HK-2 (cell line): ENCODE results near the gene ARHGAP24.

Experiments used
- DNase-seq: peaks from one replicate; pipeline ENCODE4 v3.0.0-alpha.2; 2018; ENCODE audit not compliant: unreplicated experiment

The ARHGAP24 gene

GRCh38 chr4:85474818-85475630 lies at the start of gene ARHGAP24:
ARHGAP24 (plus strand) TSS chr4:85475150.
- peak; percentile 13 for DNase-seq

GRCh38 chr4:85426366-85426765 lies 48.6 kb upstream of the ARHGAP24 start:
- DNase-seq = no peak

- no peak for DNase-seq
These were observed 47.8 kb upstream of the ARHGAP24 start for GRCh38 chr4:85427123-85427522.

GRCh38 chr4:85430226-85430625 lies 44.7 kb upstream of the ARHGAP24 start:
- DNase-seq = no peak

- DNase-seq = no peak
These were observed 44.3 kb upstream of the ARHGAP24 start for GRCh38 chr4:85430697-85431096.

GRCh38 chr4:85431156-85431555 lies 43.8 kb upstream of the ARHGAP24 start:
- no peak for DNase-seq

- DNase-seq = no peak
These were observed 43.0 kb upstream of the ARHGAP24 start for GRCh38 chr4:85431881-85432485.

- no peak for DNase-seq
These were observed 29.8 kb upstream of the ARHGAP24 start for GRCh38 chr4:85445050-85445639.

GRCh38 chr4:85446141-85446861 lies 28.6 kb upstream of the ARHGAP24 start:
- DNase-seq = no peak

GRCh38 chr4:85448906-85449890 lies 25.8 kb upstream of the ARHGAP24 start:
- DNase-seq = no peak

- no peak for DNase-seq
These were observed 22.8 kb upstream of the ARHGAP24 start for GRCh38 chr4:85452058-85452731.

GRCh38 chr4:85455942-85456341 lies 19.0 kb upstream of the ARHGAP24 start:
- DNase-seq = no peak

GRCh38 chr4:85457752-85458467 lies 17.0 kb upstream of the ARHGAP24 start:
- no peak for DNase-seq

GRCh38 chr4:85459736-85460135 lies 15.2 kb upstream of the ARHGAP24 start:
- no peak for DNase-seq

GRCh38 chr4:85474356-85474755 lies 594 bp upstream of the ARHGAP24 start:
- no peak for DNase-seq

- no peak for DNase-seq
These were observed 782 bp downstream of the ARHGAP24 start for GRCh38 chr4:85475631-85476233.

- DNase-seq = no peak
These were observed 1.4 kb downstream of the ARHGAP24 start for GRCh38 chr4:85476381-85476780.

- DNase-seq = no peak
These were observed 2.6 kb downstream of the ARHGAP24 start for GRCh38 chr4:85477534-85477933.

- no peak for DNase-seq
These were observed 3.6 kb downstream of the ARHGAP24 start for GRCh38 chr4:85478576-85478975.
